Adrenal gland (tissue), 5 donors: ENCODE measurements around the gene HOXC13.

Source experiments
- CTCF ChIP-seq, 6 experiments: fragments of 450-650 bp in 4 of 6; fragments of 200-600 bp in 2 of 6; sonication (generic) in 1 of 6; IDR thresholded peaks; 1 replicate in 5 of 6; 2 replicates in 1 of 6; pipeline versions ENCODE4 v1.5.1 to v1.8.0; 2016 to 2021; ENCODE audit warnings: antibody characterized with exemption in 6 of 6, mild to moderate bottlenecking in 2 of 6, moderate library complexity in 1 of 6
- POLR2A ChIP-seq, 2 donors: fragments of 450-650 bp; IDR thresholded peaks; one replicate each; pipeline ENCODE4 v1.6.1; 2017; ENCODE audit warnings: antibody characterized with exemption in 2 of 2, mild to moderate bottlenecking in 2 of 2, moderate library complexity in 1 of 2
- donor health status: DM: no; HTN: no; CAD: no.

GRCh38 chr12:53994009-53994263 is 55.3 kb downstream of the HOXC13 start:
- no peak for TF ChIP-seq POLR2A (IDR thresholded peaks at IDR 0.05)
- TF ChIP-seq CTCF (IDR thresholded peaks at IDR 0.05) = no peak
